ENCODE data around the gene FBXL14. TPM values are rescaled to one million over a fixed set of nuclear protein-coding genes. Genes with fewer than 3 reads are reported as not detected.
A peak's percentile ranks its signal among the peaks of the same experiment; 100 is the strongest.
"Not testable (repeated sequence)": the region's sequence is repeated elsewhere in the genome, so short reads cannot be mapped to it uniquely, and the experiment has no call there.

FBXL14 gene
- total RNA-seq, 2 experiments from 2014 or later, result 18.4 to 18.8 TPM

- Mint-ChIP-seq H3K4me3 (no peak overlapping the region), H3K27ac (no peak overlapping the region), H3K9me3 (peaks cover 1% of the 10 kb centered on the region), H3K27me3 (no peaks in the 10 kb centered on the region), H3K4me1 (peaks cover 9% of the 10 kb centered on the region), H3K36me3 (peaks cover 3% of the 10 kb centered on the region)
- no peak for DNase-seq
These were observed 19.5 kb downstream of the FBXL14 start for GRCh38 chr12:1574865-1575259.

DNA sequence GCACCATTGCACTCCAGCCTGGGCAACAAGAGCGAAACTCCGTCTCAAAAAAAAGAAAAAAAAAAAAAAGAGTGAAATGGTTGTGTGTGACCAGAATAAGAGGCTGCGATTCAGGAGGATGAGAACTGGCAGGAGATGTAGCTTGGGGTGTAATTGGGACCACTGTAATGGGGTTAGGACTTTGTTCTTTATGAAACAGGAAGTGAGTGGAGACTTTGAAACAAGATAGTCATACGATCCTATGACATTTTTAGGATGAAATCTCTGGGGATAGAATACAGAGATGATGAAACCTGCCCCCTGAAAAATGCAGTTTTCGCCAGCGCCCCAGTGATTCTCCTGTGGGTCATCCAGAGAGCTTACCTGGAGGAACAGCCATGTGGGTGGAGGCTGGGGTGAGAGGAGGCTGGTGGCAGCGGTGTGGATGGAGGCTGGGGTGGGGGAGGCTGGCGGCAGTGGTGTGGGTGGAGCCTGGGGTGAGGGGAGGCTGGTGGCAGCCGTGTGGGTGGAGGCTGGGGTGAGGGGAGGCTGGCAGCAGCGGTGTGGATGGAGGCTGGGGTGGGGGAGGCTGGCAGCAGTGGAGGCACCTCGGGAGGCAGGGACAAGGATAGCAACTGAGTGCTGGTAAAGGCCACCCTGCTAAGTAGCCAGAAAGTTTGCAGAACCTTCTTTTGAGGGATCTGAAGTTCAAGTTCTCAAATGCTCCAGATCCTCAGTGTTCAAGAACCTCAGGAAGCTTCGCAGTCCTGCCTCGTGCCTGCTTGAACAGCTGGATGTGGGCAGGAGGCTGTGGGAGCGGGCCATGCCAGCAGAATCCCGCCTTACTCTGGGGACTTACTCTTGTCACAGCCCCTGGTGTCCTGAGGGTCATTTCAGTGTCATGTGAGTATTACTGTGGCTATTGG is 20.2 kb downstream of the FBXL14 start:
- peaks cover 1% of the 10 kb centered on the region for H3K9me3 Mint-ChIP-seq
- no peak overlapping the region for H3K4me3 Mint-ChIP-seq
- DNase-seq, result no peak
- H3K27ac Mint-ChIP-seq, result no peak overlapping the region
- H3K4me1 Mint-ChIP-seq, result peaks cover 9% of the 10 kb centered on the region
- H3K27me3 Mint-ChIP-seq, result no peaks in the 10 kb centered on the region
- H3K36me3 Mint-ChIP-seq, result peaks cover 3% of the 10 kb centered on the region

- H3K4me1 Mint-ChIP-seq, result peaks cover 9% of the 10 kb centered on the region
- no peaks in the 10 kb centered on the region for H3K27me3 Mint-ChIP-seq
- peaks cover 1% of the 10 kb centered on the region for H3K9me3 Mint-ChIP-seq
- peaks cover 3% of the 10 kb centered on the region for H3K36me3 Mint-ChIP-seq
- H3K27ac Mint-ChIP-seq, result no peak overlapping the region
- DNase-seq, result no peak
- H3K4me3 Mint-ChIP-seq, result no peak overlapping the region
These were observed 21.6 kb downstream of the FBXL14 start for GRCh38 chr12:1572731-1573130.

DNA sequence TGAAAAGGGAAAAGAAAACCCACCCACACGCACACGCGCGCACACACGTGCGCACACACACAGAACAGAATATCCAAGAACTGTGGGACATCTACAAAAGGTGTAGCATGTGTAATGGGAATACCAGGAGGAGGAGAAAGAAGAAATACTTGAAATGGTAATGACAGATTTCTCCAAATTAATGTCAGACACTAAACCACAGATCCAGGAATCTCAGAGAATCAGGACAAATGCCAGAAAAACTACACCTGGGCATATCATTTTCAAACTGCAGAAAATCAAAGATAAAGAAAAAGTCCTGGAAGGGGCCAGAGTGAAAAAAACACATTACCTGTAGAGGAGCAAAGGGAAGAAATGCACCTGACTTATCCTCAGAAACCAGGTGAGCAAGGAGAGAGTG is 26.5 kb downstream of the FBXL14 start:
- Mint-ChIP-seq H3K27ac (no peak overlapping the region), H3K9me3 (no peaks in the 10 kb centered on the region), H3K27me3 (no peaks in the 10 kb centered on the region), H3K4me1 (no peaks in the 10 kb centered on the region), H3K4me3 (no peak overlapping the region), H3K36me3 (no peaks in the 10 kb centered on the region)
- DNase-seq, result no peak

DNA sequence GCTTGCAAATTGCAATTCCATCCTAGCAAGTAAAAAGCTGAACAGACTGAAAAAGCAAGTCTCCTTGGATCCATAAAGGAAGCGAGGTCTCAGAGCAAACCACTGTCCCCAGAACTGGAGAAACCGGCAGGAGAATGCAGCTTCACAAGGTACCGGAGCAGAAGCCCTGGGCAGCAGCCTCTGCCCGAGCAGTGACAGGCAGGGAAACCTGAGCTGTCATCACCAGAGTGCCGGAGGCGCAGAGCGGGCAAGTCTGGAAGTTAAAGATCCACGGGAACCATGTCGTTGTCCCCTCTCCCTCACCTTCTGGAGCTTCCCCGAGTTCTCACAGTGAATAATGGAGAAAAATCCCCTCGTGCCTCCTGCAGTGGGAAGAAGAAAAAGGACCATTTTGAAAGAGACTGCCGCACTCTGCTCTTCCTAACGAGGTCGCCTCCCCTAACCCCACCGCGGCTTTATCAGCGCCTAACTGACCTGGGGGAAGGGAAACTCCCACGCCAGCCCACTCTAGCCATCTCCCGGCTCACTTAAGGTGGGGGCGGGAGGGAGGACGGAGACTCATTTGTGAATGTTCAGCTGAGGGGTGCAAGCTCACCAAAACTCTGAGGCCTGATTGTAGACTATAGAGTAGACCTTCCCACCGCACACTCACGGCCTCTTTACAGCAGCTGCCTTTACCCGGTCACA is 27.8 kb downstream of the FBXL14 start:
- H3K4me3 Mint-ChIP-seq, result no peak overlapping the region
- DNase-seq, result no peak
- H3K4me1 Mint-ChIP-seq, result no peaks in the 10 kb centered on the region
- no peak overlapping the region for H3K27ac Mint-ChIP-seq
- no peaks in the 10 kb centered on the region for H3K9me3 Mint-ChIP-seq
- no peaks in the 10 kb centered on the region for H3K36me3 Mint-ChIP-seq
- no peaks in the 10 kb centered on the region for H3K27me3 Mint-ChIP-seq

DNA sequence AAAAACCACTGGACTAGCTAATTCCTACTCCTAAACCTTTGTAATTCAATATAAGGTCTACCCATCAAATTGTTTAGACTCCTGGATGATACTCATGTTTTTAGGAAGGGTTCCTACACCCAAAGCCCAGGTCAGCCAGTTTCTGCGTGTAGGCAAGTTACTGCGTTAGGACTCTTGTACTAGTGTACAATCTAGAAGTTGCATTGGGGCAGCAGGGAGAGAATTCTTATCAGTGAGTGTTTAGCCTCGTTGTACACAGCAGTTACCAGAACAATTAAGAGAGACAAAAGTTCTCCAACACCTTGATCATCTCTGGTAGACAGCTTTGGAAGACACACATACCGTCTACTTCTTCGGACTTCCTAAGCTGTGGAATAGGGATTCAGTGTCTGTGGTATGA is 29.2 kb downstream of the FBXL14 start:
- Mint-ChIP-seq H3K36me3 (no peaks in the 10 kb centered on the region), H3K4me3 (no peak overlapping the region), H3K27ac (no peak overlapping the region), H3K4me1 (no peaks in the 10 kb centered on the region), H3K9me3 (no peaks in the 10 kb centered on the region), H3K27me3 (no peaks in the 10 kb centered on the region)
- DNase-seq, result no peak

DNA sequence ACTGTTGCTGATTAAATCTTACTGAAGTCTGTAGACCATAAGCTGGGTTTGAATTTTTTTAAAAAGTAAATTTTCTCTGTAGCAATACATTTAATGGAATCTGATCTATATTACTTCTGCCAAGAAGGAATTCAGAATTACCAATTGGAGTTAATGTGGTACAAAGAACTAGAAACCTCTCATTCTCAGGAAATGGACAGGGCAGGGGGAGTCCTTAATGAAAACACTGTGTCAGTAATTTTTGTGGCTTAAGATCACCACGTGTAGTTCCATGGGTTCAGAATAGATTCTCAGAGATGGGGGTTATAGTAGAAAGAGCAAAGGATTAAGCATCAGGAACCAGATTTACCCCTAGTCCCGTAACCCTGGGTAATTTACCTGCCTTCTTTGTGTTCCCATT is 30.3 kb downstream of the FBXL14 start:
- Mint-ChIP-seq H3K4me3 (no peak overlapping the region), H3K27ac (no peak overlapping the region), H3K36me3 (no peaks in the 10 kb centered on the region), H3K27me3 (no peaks in the 10 kb centered on the region), H3K4me1 (no peaks in the 10 kb centered on the region), H3K9me3 (no peaks in the 10 kb centered on the region)
- DNase-seq, result no peak

DNA sequence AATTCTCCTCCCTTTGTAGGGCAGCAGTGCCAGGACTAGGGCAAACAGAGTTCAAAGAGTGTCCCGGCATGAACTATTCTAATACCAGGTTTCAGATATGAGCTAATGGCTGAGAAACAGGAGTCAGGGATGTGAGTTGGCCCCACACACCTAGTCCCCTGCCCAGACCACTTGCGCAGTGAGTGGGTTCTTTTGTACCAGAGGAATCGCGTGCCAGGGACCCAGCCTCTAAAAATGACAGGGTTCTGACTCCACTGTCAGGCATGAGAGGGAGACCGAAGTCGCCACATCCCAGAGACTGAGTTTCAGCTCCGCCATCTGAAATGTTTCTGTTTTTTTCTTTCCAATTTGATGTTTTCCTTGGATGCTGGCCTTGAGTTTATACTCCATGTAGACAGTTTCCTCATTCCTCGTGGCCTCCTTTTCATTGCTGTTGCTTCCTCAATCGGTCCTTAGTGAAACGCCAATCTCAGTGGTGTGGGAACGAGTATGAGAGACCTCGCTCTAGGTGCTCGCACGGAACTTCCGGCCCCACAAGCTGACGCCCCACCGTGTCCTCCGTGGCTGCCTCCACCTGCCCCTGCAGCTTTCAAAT is 31.5 kb downstream of the FBXL14 start:
- Mint-ChIP-seq H3K27ac (no peak overlapping the region), H3K4me1 (no peaks in the 10 kb centered on the region)

GRCh38 chr12:1560704-1561103 is 33.7 kb downstream of the FBXL14 start:
- H3K4me1 Mint-ChIP-seq, result no peaks in the 10 kb centered on the region
- no peak overlapping the region for H3K4me3 Mint-ChIP-seq
- H3K36me3 Mint-ChIP-seq, result no peaks in the 10 kb centered on the region
- no peak overlapping the region for H3K27ac Mint-ChIP-seq
- DNase-seq, result no peak
- peaks cover 5% of the 10 kb centered on the region for H3K27me3 Mint-ChIP-seq
- H3K9me3 Mint-ChIP-seq, result no peaks in the 10 kb centered on the region

More for the DNA sequence above, 31.5 kb downstream of the FBXL14 start:
- H3K4me3 Mint-ChIP-seq, result no peak overlapping the region
- H3K36me3 Mint-ChIP-seq, result no peaks in the 10 kb centered on the region
- no peaks in the 10 kb centered on the region for H3K9me3 Mint-ChIP-seq
- no peak for DNase-seq
- no peaks in the 10 kb centered on the region for H3K27me3 Mint-ChIP-seq

DNA sequence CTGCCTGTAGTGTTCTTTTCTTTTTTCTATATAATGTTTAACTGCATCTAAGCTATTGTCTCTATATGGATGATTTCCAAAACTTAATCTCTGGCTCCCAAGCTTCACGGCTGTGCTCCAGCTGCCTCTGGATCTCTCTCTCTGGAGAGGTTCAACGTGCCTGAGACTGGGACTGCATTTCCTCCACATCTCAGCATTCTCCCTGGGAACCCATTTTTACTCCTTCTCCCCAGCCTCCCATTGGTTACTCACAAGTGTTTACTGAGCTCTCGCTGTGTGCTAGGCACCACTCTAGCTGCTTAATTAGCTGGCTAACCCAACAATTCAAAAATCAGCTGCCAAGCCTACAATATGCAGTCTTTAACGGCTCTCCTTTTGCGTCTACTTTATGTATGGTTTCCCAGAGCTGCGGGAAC is 34.7 kb downstream of the FBXL14 start:
- Mint-ChIP-seq H3K36me3 (no peaks in the 10 kb centered on the region), H3K27me3 (peaks cover 7% of the 10 kb centered on the region), H3K9me3 (no peaks in the 10 kb centered on the region), H3K4me3 (no peak overlapping the region), H3K27ac (no peak overlapping the region), H3K4me1 (peaks cover under 1% of the 10 kb centered on the region)
- DNase-seq, result no peak

- not testable (repeated sequence) for H3K4me3 Mint-ChIP-seq, H3K27ac Mint-ChIP-seq, H3K9me3 Mint-ChIP-seq, H3K36me3 Mint-ChIP-seq, DNase-seq
- peaks cover 12% of the 10 kb centered on the region for H3K4me1 Mint-ChIP-seq
- H3K27me3 Mint-ChIP-seq, result peaks cover 20% of the 10 kb centered on the region
These were observed 36.3 kb downstream of the FBXL14 start for GRCh38 chr12:1558108-1558507.

DNA sequence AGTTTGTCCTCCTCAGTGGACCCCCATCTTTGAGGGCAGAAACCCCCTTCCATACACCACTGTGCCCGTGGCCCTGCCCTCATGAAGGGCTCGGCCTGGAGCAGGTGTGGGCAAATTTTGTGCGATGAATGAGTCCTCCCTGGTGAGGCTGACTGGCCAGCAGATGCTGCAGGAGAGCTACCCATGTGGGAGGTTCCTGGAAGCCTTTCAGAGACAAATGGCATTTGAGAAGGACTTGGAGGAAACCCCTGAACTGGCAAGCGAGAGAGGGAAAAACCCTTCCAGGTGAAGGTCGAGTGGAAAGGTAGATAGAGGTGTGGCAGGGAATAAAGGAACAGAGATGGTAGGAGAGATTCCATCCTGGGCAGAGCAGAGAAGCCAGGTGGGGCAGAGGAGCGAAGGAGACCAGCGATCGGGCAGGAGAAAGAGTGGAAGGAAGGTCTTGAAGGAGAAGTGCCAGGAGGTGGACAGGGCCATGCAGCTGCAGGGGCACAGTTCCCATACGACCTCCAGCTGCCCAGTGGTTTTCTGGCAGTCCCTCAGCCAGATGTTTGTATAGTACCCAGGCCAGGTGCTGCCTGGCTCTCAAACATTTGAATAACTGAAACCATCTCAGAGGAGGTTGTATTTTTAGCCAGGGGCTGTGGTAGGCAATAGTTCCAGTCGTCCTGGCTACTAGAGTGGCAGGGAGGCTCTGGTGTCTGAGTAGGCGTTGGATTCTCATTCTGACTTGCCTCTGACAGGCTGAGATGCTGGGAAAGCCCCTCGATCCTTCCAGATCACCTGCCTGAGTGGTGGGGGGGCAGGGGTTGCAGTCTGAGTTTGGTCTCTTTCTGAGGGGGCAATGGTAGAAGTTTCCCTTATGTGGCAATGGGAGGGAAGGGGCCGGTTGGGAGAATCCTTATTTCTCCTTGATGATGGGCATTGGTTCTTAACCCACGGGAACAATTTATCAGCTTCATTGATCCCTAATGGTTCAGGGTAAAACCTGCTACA is 40.1 kb downstream of the FBXL14 start:
- Mint-ChIP-seq H3K9me3 (no peaks in the 10 kb centered on the region), H3K27ac (no peak overlapping the region), H3K4me3 (no peak overlapping the region), H3K36me3 (no peaks in the 10 kb centered on the region), H3K27me3 (peaks cover 21% of the 10 kb centered on the region), H3K4me1 (peaks cover 12% of the 10 kb centered on the region)
- peak; percentile 73 for DNase-seq

DNA sequence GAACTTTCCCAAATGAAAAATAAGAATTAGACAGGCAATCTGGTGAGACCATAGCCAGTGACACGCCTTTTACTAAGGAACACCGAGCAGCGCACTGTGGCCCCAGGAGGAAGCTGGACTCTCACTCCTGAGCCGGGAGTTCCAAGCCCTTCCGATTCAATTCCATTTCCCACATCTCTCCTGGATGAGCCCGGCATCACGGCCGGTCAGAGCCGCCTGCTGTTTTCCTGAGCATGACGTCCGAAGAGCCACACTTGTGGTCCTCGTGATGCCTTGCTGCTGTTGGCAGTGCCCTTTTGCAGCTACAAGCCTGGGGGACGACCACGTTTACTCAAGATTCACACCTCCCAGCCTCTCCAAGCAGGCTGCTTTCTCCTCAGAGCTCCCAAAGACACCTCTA is 40.8 kb downstream of the FBXL14 start:
- Mint-ChIP-seq H3K27ac (no peak overlapping the region), H3K36me3 (no peaks in the 10 kb centered on the region), H3K4me1 (peaks cover 12% of the 10 kb centered on the region), H3K9me3 (no peaks in the 10 kb centered on the region), H3K4me3 (no peak overlapping the region), H3K27me3 (peaks cover 21% of the 10 kb centered on the region)
- DNase-seq, result no peak

GRCh38 chr12:1552911-1553491 is 41.4 kb downstream of the FBXL14 start:
- peaks cover 12% of the 10 kb centered on the region for H3K4me1 Mint-ChIP-seq
- H3K27me3 Mint-ChIP-seq, result peaks cover 21% of the 10 kb centered on the region
- DNase-seq, result no peak
- H3K4me3 Mint-ChIP-seq, result no peak overlapping the region
- H3K9me3 Mint-ChIP-seq, result no peaks in the 10 kb centered on the region
- H3K27ac Mint-ChIP-seq, result no peak overlapping the region
- no peaks in the 10 kb centered on the region for H3K36me3 Mint-ChIP-seq
